GM18526 (cell line): Measurements from ENCODE around the gene RPRD1B.

Experiments used
- POLR2A ChIP-seq: IDR thresholded peaks from 3 replicates; pipeline ENCODE4 v1.6.1; 2011; ENCODE audit not compliant: insufficient read length; ENCODE audit errors: extremely low read depth

The RPRD1B gene

GRCh38 chr20:38075161-38075998, 41.8 kb downstream of the RPRD1B start:
- no peak for TF ChIP-seq POLR2A

- no peak for TF ChIP-seq POLR2A
Observed at GRCh38 chr20:38076548-38076947, 43.0 kb downstream of the RPRD1B start.

GRCh38 chr20:38078084-38078483, 44.5 kb downstream of the RPRD1B start:
- no peak for TF ChIP-seq POLR2A

- TF ChIP-seq POLR2A: no peak
Observed at GRCh38 chr20:38079353-38079752, 45.8 kb downstream of the RPRD1B start.

- TF ChIP-seq POLR2A: no peak
Observed at GRCh38 chr20:38081575-38081974, 48.0 kb downstream of the RPRD1B start.

GRCh38 chr20:38082894-38083293, 49.3 kb downstream of the RPRD1B start:
- TF ChIP-seq POLR2A: no peak

GRCh38 chr20:38083338-38084048, 49.9 kb downstream of the RPRD1B start:
- no peak for TF ChIP-seq POLR2A

GRCh38 chr20:38084425-38084951, 50.9 kb downstream of the RPRD1B start:
- TF ChIP-seq POLR2A: no peak

GRCh38 chr20:38085026-38085425, 51.5 kb downstream of the RPRD1B start:
- TF ChIP-seq POLR2A: no peak

- no peak for TF ChIP-seq POLR2A
Observed at GRCh38 chr20:38089500-38089899, 56.0 kb downstream of the RPRD1B start.

GRCh38 chr20:38090061-38090460, 56.5 kb downstream of the RPRD1B start:
- TF ChIP-seq POLR2A: no peak

- TF ChIP-seq POLR2A: no peak
Observed at GRCh38 chr20:38091441-38092216, 58.1 kb downstream of the RPRD1B start.

GRCh38 chr20:38092260-38092857, 58.8 kb downstream of the RPRD1B start:
- TF ChIP-seq POLR2A: no peak

- no peak for TF ChIP-seq POLR2A
Observed at GRCh38 chr20:38092915-38093314, 59.4 kb downstream of the RPRD1B start.

- no peak for TF ChIP-seq POLR2A
Observed at GRCh38 chr20:38093641-38094077, 60.1 kb downstream of the RPRD1B start.
